ENCODE results near the gene ANKRD13A.

- TF ChIP-seq CTCF (IDR thresholded peaks at IDR 0.05; ENCODE audit: control extremely low read depth in 1 of 3, insufficient read depth in 1 of 3, low read depth in 1 of 3, low read length in 3 of 3) (no peak), TCF12 (IDR thresholded peaks at IDR 0.05; ENCODE audit: low read depth, low read length) (no peak)
These were observed 24.8 kb downstream of the ANKRD13A start for GRCh38 chr12:110024051-110024450.

Measured in H1 (cell line).